Ascending aorta (tissue), 2 donors: ENCODE measurements around the gene NHS. TPM values are rescaled to one million over a fixed set of nuclear protein-coding genes. Genes with fewer than 3 reads are reported as not detected.

Source experiments
- DNase-seq, 2 donors: peaks; one replicate each; pipeline ENCODE4 v3.0.0-alpha.2; 2019; ENCODE audit warnings: low spot score in 2 of 2
- H3K27ac ChIP-seq, 2 donors: fragments of 200-600 bp; sonication (generic); one replicate each; pipeline ENCODE4 v1.5.1; 2016 to 2017; ENCODE audit warnings: mild to moderate bottlenecking in 1 of 2
- H3K27me3 ChIP-seq: fragments of 200-600 bp; sonication (generic); one replicate; pipeline ENCODE4 v1.5.1; 2017
- H3K36me3 ChIP-seq, 2 donors: fragments of 200-600 bp; sonication (generic); one replicate each; pipeline ENCODE4 v1.5.1; 2016
- H3K4me1 ChIP-seq, 2 donors: fragments of 200-600 bp; sonication (generic); one replicate each; pipeline ENCODE4 v1.5.1; 2016 to 2017; ENCODE audit warnings: mild to moderate bottlenecking in 1 of 2
- H3K4me3 ChIP-seq, 2 donors: fragments of 200-600 bp; sonication (generic); one replicate each; pipeline ENCODE4 v1.5.1; 2016 to 2017; ENCODE audit warnings: mild to moderate bottlenecking in 1 of 2
- H3K9me3 ChIP-seq, 2 donors: fragments of 200-600 bp; sonication (generic); one replicate each; pipeline ENCODE4 v1.5.1; 2016
- CTCF ChIP-seq, 3 experiments: fragments of 200-600 bp in 2 of 3; fragments of 450-650 bp in 1 of 3; sonication (generic) in 2 of 3; IDR thresholded peaks; one replicate each; pipeline ENCODE4 v1.5.1; 2016 to 2019; ENCODE audit warnings: antibody characterized with exemption in 3 of 3, mild to moderate bottlenecking in 1 of 3, moderate library complexity in 1 of 3
- intact Hi-C: fragments of 100-400 bp; cut with DNase I; formaldehyde crosslinking; loops from one replicate; pipeline ENCODE4 v1.15.1; 2023
- total RNA-seq: library from RNA; depleted of rRNA; stranded (reverse); fragments of >200 nt; gene quantifications from one replicate; pipeline ENCODE4 v1.1.0, GENCODE V29; 2016

NHS gene
- total RNA-seq, 1 donor from 2014 or later, result 8.8 TPM

- TF ChIP-seq CTCF (IDR thresholded peaks at IDR 0.05), result no peak
- H3K27ac ChIP-seq, result no peak overlapping the region
- no peak overlapping the region for H3K4me3 ChIP-seq
- intact Hi-C loops, result loop anchor here (10.0 kb wide), 1 partner anchor 56 kb away; no protein-coding TSS in a partner anchor
- no peaks in the 10 kb centered on the region for H3K9me3 ChIP-seq
- H3K4me1 ChIP-seq, result peaks cover 1 to 3% of the 10 kb centered on the region in 2 donors
- DNase-seq, result no peak
- H3K27me3 ChIP-seq, result no peaks in the 10 kb centered on the region
- no peaks in the 10 kb centered on the region for H3K36me3 ChIP-seq
These were observed 254.0 kb downstream of the NHS start for GRCh38 chrX:17628976-17629375.

- H3K4me1 ChIP-seq, result peaks cover 3 to 4% of the 10 kb centered on the region in 2 donors
- no peak overlapping the region for H3K27ac ChIP-seq
- TF ChIP-seq CTCF (IDR thresholded peaks at IDR 0.05), result no peak
These were observed 254.5 kb downstream of the NHS start for GRCh38 chrX:17629519-17629918.

GRCh38 chrX:17631647-17632046, 256.6 kb downstream of the NHS start:
- H3K4me1 ChIP-seq, result peaks cover 4 to 7% of the 10 kb centered on the region in 2 donors
- no peaks in the 10 kb centered on the region for H3K27me3 ChIP-seq
- intact Hi-C loops, result loop anchor here (5.0 kb wide), 1 partner anchor 39 kb away; no protein-coding TSS in a partner anchor
- TF ChIP-seq CTCF (IDR thresholded peaks at IDR 0.05), result no peak
- no peak overlapping the region for H3K4me3 ChIP-seq
- H3K27ac ChIP-seq, result peak overlapping the region; percentile 19 to 33
- no peak for DNase-seq
- no peaks in the 10 kb centered on the region for H3K9me3 ChIP-seq
- no peaks in the 10 kb centered on the region for H3K36me3 ChIP-seq

More at GRCh38 chrX:17629519-17629918, 254.5 kb downstream of the NHS start:
- Histone ChIP-seq H3K27me3 (no peaks in the 10 kb centered on the region), H3K4me3 (no peak overlapping the region), H3K36me3 (no peaks in the 10 kb centered on the region), H3K9me3 (no peaks in the 10 kb centered on the region)
- intact Hi-C loops, result loop anchor here (10.0 kb wide), 1 partner anchor 55 kb away; no protein-coding TSS in a partner anchor
- no peak for DNase-seq

GRCh38 chrX:17632942-17633341, 257.9 kb downstream of the NHS start:
- Histone ChIP-seq H3K4me3 (no peak overlapping the region), H3K9me3 (no peaks in the 10 kb centered on the region), H3K27ac (peak overlapping the region; percentile 51 to 69), H3K36me3 (no peaks in the 10 kb centered on the region), H3K4me1 (peaks cover 4 to 7% of the 10 kb centered on the region in 2 donors), H3K27me3 (no peaks in the 10 kb centered on the region)
- intact Hi-C loops, result loop anchor here (5.0 kb wide), 1 partner anchor 41 kb away; no protein-coding TSS in a partner anchor
- DNase-seq, result no peak
- no peak for TF ChIP-seq CTCF (IDR thresholded peaks at IDR 0.05)

- H3K4me3 ChIP-seq, result no peak overlapping the region
- H3K27ac ChIP-seq, result peak overlapping the region; percentile 51 to 69
- no peaks in the 10 kb centered on the region for H3K27me3 ChIP-seq
- DNase-seq, result no peak
- no peaks in the 10 kb centered on the region for H3K36me3 ChIP-seq
- no peaks in the 10 kb centered on the region for H3K9me3 ChIP-seq
- intact Hi-C loops, result loop anchor here (5.0 kb wide), 1 partner anchor 41 kb away; no protein-coding TSS in a partner anchor
- TF ChIP-seq CTCF (IDR thresholded peaks at IDR 0.05), result no peak
- H3K4me1 ChIP-seq, result peaks cover 4 to 7% of the 10 kb centered on the region in 2 donors
These were observed 258.5 kb downstream of the NHS start for GRCh38 chrX:17633546-17633945.
